CD4-positive, alpha-beta T cell (primary cell): ENCODE data around the gene INHBA. TPM values are rescaled to one million over a fixed set of nuclear protein-coding genes. Genes with fewer than 3 reads are reported as not detected.

ENCODE experiments used
- ATAC-seq: fragments of 200-7000 bp; cut with Tn5 transposase; one replicate; pipeline ENCODE4 v1.10.0; 2022; ENCODE audit warnings: mild to moderate bottlenecking; ENCODE audit not compliant: poor library complexity
- CTCF ChIA-PET: fragments of 350-600 bp; sonication (Branson Sonifier 250); formaldehyde crosslinking; loops from one replicate; lab custom pipeline; 2021; ENCODE audit warnings: antibody characterized with exemption, inconsistent platforms; lab: Charles Lee
- POLR2A ChIA-PET: fragments of 350-600 bp; sonication (Branson Sonifier 250); formaldehyde crosslinking; loops from one replicate; lab custom pipeline; 2021; ENCODE audit warnings: antibody characterized with exemption, inconsistent platforms; lab: Charles Lee
- DNase-seq, 14 experiments: peaks; one replicate each; pipeline ENCODE4 v3.0.0-alpha.2; 2013 to 2020; ENCODE audit warnings: mixed read lengths in 2 of 14
- H3K27ac ChIP-seq, 2 donors: one replicate each; pipeline versions ENCODE4 v1.5.1 to v1.7.0; 2013; ENCODE audit warnings: low read length in 2 of 2, low read depth in 1 of 2, mild to moderate bottlenecking in 1 of 2
- H3K27me3 ChIP-seq, 2 experiments: 1 replicate in 1 of 2; 2 replicates in 1 of 2; pipeline versions ENCODE4 v1.6.1 to v1.7.0; 2013; ENCODE audit warnings: low read length in 2 of 2, control low read depth in 1 of 2, mild to moderate bottlenecking in 1 of 2, moderate library complexity in 1 of 2; ENCODE audit not compliant: insufficient read depth in 2 of 2, control insufficient read depth in 1 of 2
- H3K36me3 ChIP-seq: one replicate; pipeline ENCODE4 v1.6.1; 2013; ENCODE audit warnings: low read length, control low read depth; ENCODE audit not compliant: insufficient read depth
- H3K4me1 ChIP-seq: one replicate; pipeline ENCODE4 v1.6.1; 2013; ENCODE audit warnings: low read length, control low read depth; ENCODE audit not compliant: insufficient read depth
- H3K4me3 ChIP-seq: one replicate; pipeline ENCODE4 v1.5.1; 2013; ENCODE audit warnings: mild to moderate bottlenecking, low read length, moderate library complexity
- H3K9me3 ChIP-seq, 2 experiments: 1 replicate in 1 of 2; 2 replicates in 1 of 2; pipeline versions ENCODE4 v1.6.1 to v1.7.0; 2013; ENCODE audit warnings: low read length in 2 of 2, mild to moderate bottlenecking in 2 of 2, control low read depth in 1 of 2, moderate library complexity in 1 of 2; ENCODE audit not compliant: control insufficient read depth in 1 of 2, insufficient read depth in 1 of 2
- H3K27ac Mint-ChIP-seq: one replicate; pipeline ENCODE4 v1.8.0; 2020; ENCODE audit warnings: mixed read lengths
- H3K27me3 Mint-ChIP-seq: one replicate; pipeline ENCODE4 v1.8.0; 2021; ENCODE audit warnings: mixed read lengths
- H3K36me3 Mint-ChIP-seq: one replicate; pipeline ENCODE4 v1.8.0; 2021; ENCODE audit warnings: low read depth, mixed read lengths
- H3K4me1 Mint-ChIP-seq: one replicate; pipeline ENCODE4 v1.8.0; 2021; ENCODE audit warnings: low read depth, mixed read lengths
- H3K4me3 Mint-ChIP-seq: one replicate; pipeline ENCODE4 v1.8.0; 2020; ENCODE audit warnings: mild to moderate bottlenecking, mixed read lengths
- H3K9me3 Mint-ChIP-seq: one replicate; pipeline ENCODE4 v1.8.0; 2020; ENCODE audit warnings: mixed read lengths
- CTCF ChIP-seq: fragments of 200-600 bp; IDR thresholded peaks from one replicate; pipeline ENCODE4 v1.8.0; 2022; ENCODE audit warnings: antibody characterized with exemption, mild to moderate bottlenecking
- intact Hi-C, 2 experiments: fragments of 100-400 bp; cut with DNase I in 1 of 2; cut with micrococcal nuclease in 1 of 2; formaldehyde crosslinking; loops; one replicate each; pipeline versions ENCODE4 v1.15.1 to v1.9.0; 2023 to 2025; cut with DNase I, micrococcal nuclease
- total RNA-seq, 174 experiments: library from RNA in 2 of 174; stranded (reverse) in 2 of 174; gene quantifications; one replicate each; pipeline ENCODE4 v1.2.3 and lab custom pipeline; 2021 to 2026

Gene INHBA
- total RNA-seq, 2 experiments from 2014 or later, result not detected

GRCh38 chr7:41661596-41661995 is 41.3 kb downstream of the INHBA start:
- no peaks in the 10 kb centered on the region for H3K4me1 ChIP-seq
- no peak overlapping the region for H3K27ac Mint-ChIP-seq
- intact Hi-C loops, result no loop called here
- DNase-seq (no peak), ATAC-seq (no peak)
- H3K4me3 ChIP-seq, result no peak overlapping the region
- H3K27me3 ChIP-seq, result no peaks in the 10 kb centered on the region
- POLR2A ChIA-PET, result no interaction called here
- no peaks in the 10 kb centered on the region for H3K36me3 Mint-ChIP-seq
- H3K4me3 Mint-ChIP-seq, result no peak overlapping the region
- peaks cover 6% of the 10 kb centered on the region for H3K27me3 Mint-ChIP-seq
- H3K27ac ChIP-seq, result no peak overlapping the region
- H3K9me3 Mint-ChIP-seq, result peaks cover 3% of the 10 kb centered on the region
- no peaks in the 10 kb centered on the region for H3K4me1 Mint-ChIP-seq
- no peaks in the 10 kb centered on the region for H3K36me3 ChIP-seq
- CTCF ChIA-PET, result no interaction called here
- TF ChIP-seq CTCF, result no peak
- no peaks in the 10 kb centered on the region for H3K9me3 ChIP-seq

- intact Hi-C loops, result no loop called here
- no peak overlapping the region for H3K27ac ChIP-seq
- CTCF ChIA-PET, result no interaction called here
- no peaks in the 10 kb centered on the region for H3K9me3 ChIP-seq
- H3K9me3 Mint-ChIP-seq, result peaks cover 3% of the 10 kb centered on the region
- POLR2A ChIA-PET, result no interaction called here
- no peak overlapping the region for H3K4me3 ChIP-seq
- H3K4me1 Mint-ChIP-seq, result no peaks in the 10 kb centered on the region
- ATAC-seq (no peak), DNase-seq (no peak)
- H3K36me3 ChIP-seq, result no peaks in the 10 kb centered on the region
- H3K27me3 ChIP-seq, result no peaks in the 10 kb centered on the region
- no peak overlapping the region for H3K4me3 Mint-ChIP-seq
- TF ChIP-seq CTCF, result no peak
- no peaks in the 10 kb centered on the region for H3K4me1 ChIP-seq
- no peaks in the 10 kb centered on the region for H3K36me3 Mint-ChIP-seq
- no peaks in the 10 kb centered on the region for H3K27me3 Mint-ChIP-seq
- no peak overlapping the region for H3K27ac Mint-ChIP-seq
These were observed 43.4 kb downstream of the INHBA start for GRCh38 chr7:41659539-41659938.

- Mint-ChIP-seq H3K36me3 (no peaks in the 10 kb centered on the region), H3K4me1 (no peaks in the 10 kb centered on the region), H3K27me3 (no peaks in the 10 kb centered on the region), H3K4me3 (no peak overlapping the region), H3K27ac (no peak overlapping the region), H3K9me3 (no peaks in the 10 kb centered on the region)
- Histone ChIP-seq H3K36me3 (no peaks in the 10 kb centered on the region), H3K27ac (no peak overlapping the region), H3K9me3 (no peaks in the 10 kb centered on the region), H3K4me1 (no peaks in the 10 kb centered on the region), H3K27me3 (no peaks in the 10 kb centered on the region), H3K4me3 (no peak overlapping the region)
- DNase-seq, result no peak
- ChIA-PET CTCF (no interaction called here), POLR2A (no interaction called here)
- TF ChIP-seq CTCF, result no peak
- intact Hi-C loops, result no loop called here
- no peak for ATAC-seq
These were observed 46.5 kb downstream of the INHBA start for GRCh38 chr7:41656366-41656765.
